ENCODE results near the gene KCTD5.

GRCh38 chr16:2742323-2743006, 60.1 kb downstream of the KCTD5 start:
- TF ChIP-seq POLR2A (IDR thresholded peaks at IDR 0.05; ENCODE audit: low read length) (no peak), GATA1 (IDR thresholded peaks at IDR 0.05; ENCODE audit: low read depth, low read length) (no peak)
